ENCODE data around the gene VPS72.

Gene VPS72

GRCh38 chr1:151130987-151131586 is 58.9 kb downstream of the VPS72 start:
- TF ChIP-seq CTCF (IDR thresholded peaks at IDR 0.05; ENCODE audit: control insufficient read depth, extremely low read depth, insufficient read depth) = no peak
- H3K4me3 ChIP-seq (ENCODE audit: low read depth, low read length) = no peak overlapping the region
- DNase-seq (ENCODE audit: low read depth) = no peak

DNA sequence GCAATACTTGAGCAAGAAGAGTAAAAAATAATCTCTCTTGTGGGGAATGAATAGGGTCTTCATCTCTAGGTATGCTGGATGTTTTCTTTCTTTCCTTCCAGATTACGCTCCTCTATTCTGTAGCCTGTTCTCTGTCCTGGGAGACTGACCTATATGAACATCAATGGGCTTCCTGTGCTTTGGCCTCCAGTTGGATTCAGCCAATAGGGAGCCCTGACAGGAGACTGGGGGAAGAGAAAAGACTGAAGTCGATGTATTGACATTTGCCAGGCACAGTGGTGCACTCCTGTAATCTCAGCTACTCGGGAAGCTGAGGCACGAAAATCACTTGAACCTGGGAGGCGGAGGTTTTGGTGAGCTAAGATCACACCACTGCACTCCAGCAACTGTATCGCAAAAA is 61.2 kb downstream of the VPS72 start:
- no peak overlapping the region for H3K4me3 ChIP-seq (ENCODE audit: low read depth, low read length)
- no peak for TF ChIP-seq CTCF (IDR thresholded peaks at IDR 0.05; ENCODE audit: control insufficient read depth, extremely low read depth, insufficient read depth)
- no peak for DNase-seq (ENCODE audit: low read depth)

Data from LNCaP clone FGC (cell line).